ENCODE results near the gene CEP63. TPM values are rescaled to one million over a fixed set of nuclear protein-coding genes. Genes with fewer than 3 reads are reported as not detected.
"Not testable (repeated sequence)": the region's sequence is repeated elsewhere in the genome, so short reads cannot be mapped to it uniquely, and the experiment has no call there.

Gene CEP63
- total RNA-seq, 1 donor = 19.4 TPM

DNA sequence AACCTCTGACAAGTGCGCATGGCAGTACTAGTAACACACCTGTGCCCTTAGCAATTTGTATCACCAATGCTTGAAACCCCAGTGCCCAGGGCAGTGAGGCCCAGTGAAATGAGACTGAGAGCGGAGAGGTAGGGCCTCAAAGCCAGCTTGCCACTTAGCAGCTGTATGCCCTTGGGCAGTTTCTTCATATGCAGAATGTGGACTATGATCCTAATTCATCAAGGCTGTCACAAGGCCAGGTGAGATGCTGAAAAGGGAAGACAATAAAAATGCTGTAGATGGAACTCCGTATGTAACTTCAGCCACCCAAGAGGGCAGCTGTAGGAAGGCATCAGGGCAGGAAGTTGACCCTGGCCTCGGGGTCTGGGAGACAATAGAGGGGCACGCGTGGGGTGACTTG lies 90.6 kb downstream of the CEP63 start:
- no peak overlapping the region for H3K4me3 ChIP-seq (ENCODE audit: low read depth, low read length)
- TF ChIP-seq, protein P1, sequence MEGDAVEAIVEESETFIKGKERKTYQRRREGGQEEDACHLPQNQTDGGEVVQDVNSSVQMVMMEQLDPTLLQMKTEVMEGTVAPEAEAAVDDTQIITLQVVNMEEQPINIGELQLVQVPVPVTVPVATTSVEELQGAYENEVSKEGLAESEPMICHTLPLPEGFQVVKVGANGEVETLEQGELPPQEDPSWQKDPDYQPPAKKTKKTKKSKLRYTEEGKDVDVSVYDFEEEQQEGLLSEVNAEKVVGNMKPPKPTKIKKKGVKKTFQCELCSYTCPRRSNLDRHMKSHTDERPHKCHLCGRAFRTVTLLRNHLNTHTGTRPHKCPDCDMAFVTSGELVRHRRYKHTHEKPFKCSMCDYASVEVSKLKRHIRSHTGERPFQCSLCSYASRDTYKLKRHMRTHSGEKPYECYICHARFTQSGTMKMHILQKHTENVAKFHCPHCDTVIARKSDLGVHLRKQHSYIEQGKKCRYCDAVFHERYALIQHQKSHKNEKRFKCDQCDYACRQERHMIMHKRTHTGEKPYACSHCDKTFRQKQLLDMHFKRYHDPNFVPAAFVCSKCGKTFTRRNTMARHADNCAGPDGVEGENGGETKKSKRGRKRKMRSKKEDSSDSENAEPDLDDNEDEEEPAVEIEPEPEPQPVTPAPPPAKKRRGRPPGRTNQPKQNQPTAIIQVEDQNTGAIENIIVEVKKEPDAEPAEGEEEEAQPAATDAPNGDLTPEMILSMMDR (IDR thresholded peaks at IDR 0.05; ENCODE audit: insufficient read depth, low read length) = no peak
- no peak for DNase-seq (ENCODE audit: low read depth)

DNA sequence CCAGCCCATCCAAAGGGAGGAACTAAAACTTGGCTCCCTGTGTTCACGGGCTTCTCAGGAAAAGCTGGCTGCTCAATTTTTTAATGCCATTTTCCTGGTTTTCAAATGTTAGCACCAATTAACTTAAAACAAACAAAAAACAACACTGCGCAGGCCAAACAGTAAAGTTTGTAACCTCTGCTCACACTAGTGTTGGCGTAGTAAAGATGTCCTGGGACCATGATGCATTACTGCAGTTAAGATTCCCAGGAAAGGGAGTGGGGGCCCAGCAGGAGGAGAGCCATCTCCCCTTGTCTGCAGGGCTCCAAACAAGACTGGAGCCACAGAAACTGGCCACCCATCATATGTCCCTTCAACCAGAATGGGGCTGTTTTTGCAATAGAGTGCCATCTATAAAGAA lies 91.0 kb downstream of the CEP63 start:
- no peak for DNase-seq (ENCODE audit: low read depth)
- TF ChIP-seq, protein P1 (IDR thresholded peaks at IDR 0.05; ENCODE audit: insufficient read depth, low read length) = no peak
- no peak overlapping the region for H3K4me3 ChIP-seq (ENCODE audit: low read depth, low read length)

DNA sequence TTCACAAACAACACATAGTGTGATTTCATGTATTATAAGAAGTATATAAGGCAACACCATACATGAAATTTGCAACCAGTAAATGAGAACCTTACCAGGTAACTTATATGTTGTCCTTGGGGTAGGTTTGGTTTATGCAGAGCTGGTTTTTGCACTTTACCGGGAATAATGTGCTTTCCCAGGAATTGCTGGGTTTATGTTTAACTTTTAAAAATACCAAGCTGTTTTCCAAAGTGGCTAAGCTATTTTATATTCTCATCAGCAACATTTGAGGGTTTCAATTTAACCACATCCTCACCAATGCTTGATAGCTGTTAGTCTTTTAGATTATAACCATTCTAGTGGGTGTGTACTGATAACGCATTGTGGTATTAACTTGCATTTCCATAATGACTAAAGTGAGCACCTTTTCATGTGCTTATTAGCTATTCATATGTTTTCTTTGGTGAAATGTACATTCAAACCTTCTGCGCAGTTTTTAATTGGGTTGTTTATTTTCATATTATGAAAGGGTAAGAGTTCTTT lies 93.3 kb downstream of the CEP63 start:
- TF ChIP-seq, protein P1 (IDR thresholded peaks at IDR 0.05; ENCODE audit: insufficient read depth, low read length) = no peak
- DNase-seq (ENCODE audit: low read depth) = no peak
- no peak overlapping the region for H3K4me3 ChIP-seq (ENCODE audit: low read depth, low read length)

DNA sequence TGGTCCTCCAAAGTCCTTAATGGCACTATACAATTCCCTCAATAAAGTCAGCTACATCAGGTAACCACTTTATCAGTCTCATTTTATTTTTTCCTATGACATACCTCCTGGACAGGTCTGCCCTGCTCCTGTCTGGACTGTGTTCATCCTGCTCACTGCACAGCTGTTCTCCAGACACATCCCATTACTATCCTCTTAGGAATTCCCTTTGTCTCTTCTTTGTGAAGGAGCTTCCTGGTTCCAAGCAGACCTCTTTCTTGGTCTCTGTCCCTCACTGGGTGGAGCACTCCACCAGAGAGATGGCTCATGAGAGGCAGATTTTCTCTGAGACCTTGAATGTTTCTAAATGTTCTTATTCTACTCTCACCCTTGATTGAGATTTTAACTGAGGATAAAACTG lies 104.9 kb downstream of the CEP63 start:
- TF ChIP-seq, protein P1 (IDR thresholded peaks at IDR 0.05; ENCODE audit: insufficient read depth, low read length) = no peak
- no peak overlapping the region for H3K4me3 ChIP-seq (ENCODE audit: low read depth, low read length)
- no peak for DNase-seq (ENCODE audit: low read depth)

DNA sequence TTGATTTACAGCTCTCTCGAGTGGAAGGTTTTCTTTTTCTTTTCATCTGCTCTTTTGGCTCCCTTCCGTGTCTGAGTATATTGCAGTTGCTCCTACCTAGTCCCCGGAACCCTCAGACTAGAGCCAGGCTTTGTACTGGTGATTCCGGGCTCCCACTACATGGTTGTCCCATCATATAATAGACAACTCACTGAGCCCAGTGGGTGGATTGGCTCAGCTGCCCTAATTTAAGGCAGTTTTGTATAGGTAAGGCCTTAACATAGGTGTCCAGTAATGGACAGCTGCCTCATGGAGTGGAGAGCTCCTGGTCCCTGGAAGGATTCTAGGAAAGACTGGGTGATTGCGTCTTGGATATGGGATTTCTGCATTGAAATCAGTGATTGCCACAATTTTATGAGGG lies 106.9 kb downstream of the CEP63 start:
- no peak overlapping the region for H3K4me3 ChIP-seq (ENCODE audit: low read depth, low read length)
- no peak for DNase-seq (ENCODE audit: low read depth)
- TF ChIP-seq, protein P1 (IDR thresholded peaks at IDR 0.05; ENCODE audit: insufficient read depth, low read length) = no peak

DNA sequence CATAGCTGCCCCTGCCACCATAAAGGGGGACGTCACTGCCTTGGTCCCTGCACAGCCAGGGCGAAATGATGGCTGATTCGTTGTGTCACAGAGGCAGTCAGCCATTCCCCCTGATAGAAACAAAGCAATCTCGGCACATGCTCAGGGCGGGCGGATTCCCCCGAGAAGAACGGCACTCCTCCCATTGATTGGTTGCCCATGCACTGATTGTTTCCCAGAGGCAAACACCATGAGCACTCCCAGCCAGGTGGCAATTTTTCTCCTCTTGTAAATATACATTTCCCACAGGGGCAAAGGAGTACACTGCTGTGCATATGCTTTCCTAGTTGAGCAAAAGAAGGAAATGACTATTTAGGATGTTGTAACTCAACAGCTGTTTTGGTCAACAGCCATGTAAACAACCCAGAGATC lies 108.5 kb downstream of the CEP63 start:
- DNase-seq (ENCODE audit: low read depth) = no peak
- TF ChIP-seq, protein P1 (IDR thresholded peaks at IDR 0.05; ENCODE audit: insufficient read depth, low read length) = no peak
- no peak overlapping the region for H3K4me3 ChIP-seq (ENCODE audit: low read depth, low read length)

DNA sequence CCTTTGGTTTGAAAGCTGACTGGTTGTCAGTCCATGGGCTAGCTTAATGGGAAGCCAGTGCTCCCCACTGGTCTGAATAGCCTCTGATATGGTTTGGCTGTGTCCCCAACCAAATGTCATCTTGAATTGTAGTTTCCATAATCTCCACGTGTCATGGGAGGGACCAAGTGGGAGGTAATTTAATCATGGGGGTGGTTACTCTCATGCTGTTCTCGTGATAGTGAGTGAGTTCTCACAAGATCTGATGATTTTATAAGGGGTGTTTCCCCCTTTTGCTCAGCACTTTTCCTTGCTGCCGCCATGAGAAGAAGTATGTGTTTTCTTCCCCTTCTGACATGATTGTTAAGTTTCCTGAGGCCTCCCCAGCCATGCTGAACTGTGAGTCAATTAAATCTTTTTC lies 109.1 kb downstream of the CEP63 start:
- H3K4me3 ChIP-seq (ENCODE audit: low read depth, low read length); DNase-seq (ENCODE audit: low read depth): not testable (repeated sequence)

Data from fibroblast of the aortic adventitia (primary cell).